K562 (cell line): ENCODE results near the gene DCAF5. TPM values are rescaled to one million over a fixed set of nuclear protein-coding genes. Genes with fewer than 3 reads are reported as not detected.
A peak's percentile ranks its signal among the peaks of the same experiment; 100 is the strongest.

Experiments
- CCAR2 ChIP-seq: fragments of 200-400 bp; formaldehyde crosslinking; IDR thresholded peaks from 2 replicates; pipeline ENCODE4 v1.6.1; 2017; ENCODE audit warnings: mild to moderate bottlenecking, low read depth, low read length
- FOXP4 ChIP-seq: sonication (generic); formaldehyde crosslinking; IDR thresholded peaks from 2 replicates; pipeline ENCODE4 v1.8.0; 2022; ENCODE audit warnings: mild to moderate bottlenecking, missing genetic modification reagents, borderline replicate concordance
- GATAD2B ChIP-seq: fragments of 450-650 bp; IDR thresholded peaks from 2 replicates; pipeline ENCODE4 v1.6.1; 2017; ENCODE audit warnings: mild to moderate bottlenecking, borderline replicate concordance
- HCFC1 ChIP-seq: IDR thresholded peaks from 2 replicates; pipeline ENCODE4 v1.6.1; 2012; ENCODE audit warnings: low read depth, low read length, improper control_type of control experiment
- HMBOX1 ChIP-seq: sonication (generic); IDR thresholded peaks from 2 replicates; pipeline ENCODE4 v1.6.1; 2016
- HMGN3 ChIP-seq: IDR thresholded peaks from 2 replicates; pipeline ENCODE4 v1.6.1; 2011; ENCODE audit warnings: borderline replicate concordance, low read depth, mild to moderate bottlenecking, mixed read lengths, low read length; ENCODE audit not compliant: insufficient read length; ENCODE audit errors: extremely low read depth
- JUND ChIP-seq, 2 experiments: IDR thresholded peaks; 2 replicates in 1 of 2; 3 replicates in 1 of 2; pipeline ENCODE4 v1.6.1; 2011; ENCODE audit warnings: borderline replicate concordance in 2 of 2, low read depth in 2 of 2, low read length in 2 of 2, improper control_type of control experiment in 1 of 2, missing biosample characterization in 1 of 2, missing genetic modification characterization in 1 of 2, missing genetic modification reagents in 1 of 2
- POLR2AphosphoS5 ChIP-seq: IDR thresholded peaks from 2 replicates; pipeline ENCODE4 v1.6.1; 2011; ENCODE audit warnings: mild to moderate bottlenecking, low read depth, low read length, moderate library complexity; ENCODE audit not compliant: control insufficient read depth, insufficient read depth
- POLR3G ChIP-seq: IDR thresholded peaks from 2 replicates; pipeline ENCODE4 v1.6.1; 2011; ENCODE audit not compliant: insufficient read length, insufficient replicate concordance; ENCODE audit errors: extremely low read depth
- SIN3B ChIP-seq: fragments of 450-650 bp; IDR thresholded peaks from 2 replicates; pipeline ENCODE4 v1.6.1; 2017; ENCODE audit warnings: low read depth, mild to moderate bottlenecking, moderate library complexity
- VEZF1 ChIP-seq: fragments of 200-800 bp; sonication (Bioruptor generic); IDR thresholded peaks from 2 replicates; pipeline ENCODE4 v1.6.1; 2017; ENCODE audit warnings: missing genetic modification characterization, missing compliant biosample characterization
- XRCC3 ChIP-seq: fragments of 450-650 bp; IDR thresholded peaks from 2 replicates; pipeline ENCODE4 v1.6.1; 2017; ENCODE audit warnings: mild to moderate bottlenecking, moderate library complexity
- ZNF124 ChIP-seq: sonication (generic); formaldehyde crosslinking; IDR thresholded peaks from 2 replicates; pipeline ENCODE4 v1.8.1; 2022; ENCODE audit warnings: missing genetic modification reagents
- ZNF277 ChIP-seq: fragments of 250-450 bp; sonication (Bioruptor Pico); IDR thresholded peaks from 2 replicates; pipeline ENCODE4 v1.8.0; 2022; ENCODE audit warnings: inconsistent platforms, mild to moderate bottlenecking, moderate library complexity, borderline replicate concordance
- ZNF592 ChIP-seq: fragments of 450-650 bp; IDR thresholded peaks from 2 replicates; pipeline ENCODE4 v1.6.1; 2017; ENCODE audit warnings: antibody characterized with exemption, mild to moderate bottlenecking
- polyA plus RNA-seq, 8 experiments: library from polyadenylated mRNA; depleted of rRNA in 4 of 8; stranded (reverse) in 5 of 8; unstranded in 3 of 8; fragments of >200 nt; fragmentation: Nextera tagmentation in 2 of 8; fragmentation: Illumina TruSeq in 1 of 8; extraction: Ambion mirVana in 2 of 8; extraction: Trizol in 1 of 8; gene quantifications; 2 replicates each; pipeline versions ENCODE4 v1.2.1 to v1.2.3, GENCODE V29; 2011 to 2014; ENCODE audit warnings: inconsistent platforms in 1 of 8, missing spikeins in 1 of 8
- total RNA-seq, 7 experiments: library from RNA; depleted of rRNA in 6 of 7; stranded (reverse); fragments of >200 nt in 6 of 7; fragmentation: Illumina TruSeq in 2 of 7; extraction: Trizol in 2 of 7; gene quantifications; 2 replicates each; pipeline versions ENCODE4 v1.2.1 to v1.2.3, GENCODE V29; 2011 to 2021; ENCODE audit warnings: low replicate concordance in 1 of 7

DCAF5 gene
- total and polyA plus RNA-seq, 9 of the 15 experiments (the other 6 are each of a cell fraction or from before 2014, with no cell fraction given): 5.6 to 24.1 (median 12.7) TPM

GRCh38 chr14:69151458-69152180 is 1.3 kb downstream of the DCAF5 start (continued):
- TF ChIP-seq SIN3B: 0 out of 2 replicates have a peak, but pooled peaks have one; percentile 38
- no peak for TF ChIP-seq ZNF124 (CRISPR knock-in tag)
- TF ChIP-seq JUND (IDR thresholded peaks at IDR 0.05; ENCODE audit: borderline replicate concordance, low read depth, low read length): no peak
- TF ChIP-seq JUND (tag; IDR thresholded peaks at IDR 0.05; ENCODE audit: borderline replicate concordance, low read depth, low read length): peak; percentile 19; the same call in 1 of the 3 replicates
- no peak for TF ChIP-seq CCAR2
- TF ChIP-seq POLR3G: no peak
- TF ChIP-seq POLR2AphosphoS5: 0 out of 2 replicates have a peak, but pooled peaks have one; percentile 17
- TF ChIP-seq ZNF592: peak; percentile 18; the same call in 1 of the 2 replicates
- TF ChIP-seq HMBOX1: no peak
- TF ChIP-seq XRCC3: no peak
- no peak for TF ChIP-seq ZNF277 (CRISPR knock-in tag)
- TF ChIP-seq VEZF1 (CRISPR knock-in tag): peak; percentile 91
- TF ChIP-seq FOXP4 (CRISPR knock-in tag): no peak
- peak; percentile 53 for TF ChIP-seq HCFC1
- 0 out of 2 replicates have a peak, but pooled peaks have one; percentile 53 for TF ChIP-seq GATAD2B
- peak; percentile 40 for TF ChIP-seq HMGN3
